Smooth muscle cell (in vitro differentiated cells): ENCODE measurements around the gene TMEM33. TPM values are rescaled to one million over a fixed set of nuclear protein-coding genes. Genes with fewer than 3 reads are reported as not detected.
"Not testable (repeated sequence)": the region's sequence is repeated elsewhere in the genome, so short reads cannot be mapped to it uniquely, and the experiment has no call there.

ENCODE experiments used
- DNase-seq: peaks from one replicate; lab custom pipeline; 2025; ENCODE audit not compliant: unreplicated experiment; lab: John Stamatoyannopoulos, UW
- H2AFZ ChIP-seq: fragments of 200-600 bp; sonication (generic); 2 replicates; pipeline ENCODE4 v1.6.0; 2016; ENCODE audit warnings: antibody characterized with exemption, low read depth, mild to moderate bottlenecking
- H3F3A ChIP-seq: fragments of 200-600 bp; sonication (generic); 2 replicates; pipeline ENCODE4 v1.6.0; 2017; ENCODE audit warnings: antibody characterized with exemption, low read depth
- H3K27ac ChIP-seq: fragments of 200-600 bp; sonication (generic); 2 replicates; pipeline ENCODE4 v1.5.1; 2016; ENCODE audit warnings: low read depth, mild to moderate bottlenecking
- H3K27me3 ChIP-seq: fragments of 200-600 bp; sonication (generic); 2 replicates; pipeline ENCODE4 v1.6.1; 2016; ENCODE audit warnings: low read depth, mild to moderate bottlenecking
- H3K36me3 ChIP-seq: fragments of 200-600 bp; sonication (generic); 2 replicates; pipeline ENCODE4 v1.5.1; 2016; ENCODE audit warnings: low read depth
- H3K4me1 ChIP-seq: fragments of 200-600 bp; sonication (generic); 2 replicates; pipeline ENCODE4 v1.5.1; 2016; ENCODE audit warnings: low read depth
- H3K4me2 ChIP-seq: fragments of 200-600 bp; sonication (generic); 2 replicates; pipeline ENCODE4 v1.6.0; 2016; ENCODE audit warnings: mild to moderate bottlenecking
- H3K4me3 ChIP-seq: fragments of 200-600 bp; sonication (generic); 2 replicates; pipeline ENCODE4 v1.5.1; 2016; ENCODE audit warnings: mild to moderate bottlenecking
- H3K79me2 ChIP-seq: fragments of 200-600 bp; sonication (generic); 2 replicates; pipeline ENCODE4 v1.6.0; 2016; ENCODE audit warnings: low read depth, mild to moderate bottlenecking
- H3K9ac ChIP-seq: fragments of 200-600 bp; sonication (generic); 2 replicates; pipeline ENCODE4 v1.6.0; 2016; ENCODE audit warnings: low read depth
- H3K9me3 ChIP-seq: fragments of 200-600 bp; sonication (generic); replicated peaks from 2 replicates; pipeline ENCODE4 v1.5.1; 2016; ENCODE audit warnings: low read depth
- H4K20me1 ChIP-seq: fragments of 200-600 bp; sonication (generic); 2 replicates; pipeline ENCODE4 v1.6.0; 2016; ENCODE audit warnings: low read depth
- WGBS: methylation state at CpG from one replicate; pipeline ENCODE4 v1.1.7; 2016; ENCODE audit warnings: low lambda C conversion rate; 5-methylcytosine and 5-hydroxymethylcytosine counted together
- polyA plus RNA-seq: library from polyadenylated mRNA; unstranded; fragments of >200 nt; fragmentation: Nextera tagmentation; extraction: Ambion mirVana; gene quantifications from 2 replicates; pipeline ENCODE4 v1.2.1, GENCODE V29; 2016
- total RNA-seq: library from RNA; depleted of rRNA; stranded (reverse); fragments of >200 nt; gene quantifications from 2 replicates; pipeline ENCODE4 v1.2.3, GENCODE V29; 2014
- TF ChIP-seq, protein P1 (sequence below): fragments of 200-600 bp; sonication (generic); IDR thresholded peaks from 2 replicates; pipeline ENCODE4 v1.5.1; 2017; ENCODE audit warnings: borderline replicate concordance, mild to moderate bottlenecking, antibody characterized with exemption; ENCODE audit not compliant: insufficient read depth, poor library complexity, severe bottlenecking

Gene TMEM33
- total and polyA plus RNA-seq, 2 experiments from 2014 or later = 20.8 to 75.3 TPM

DNA sequence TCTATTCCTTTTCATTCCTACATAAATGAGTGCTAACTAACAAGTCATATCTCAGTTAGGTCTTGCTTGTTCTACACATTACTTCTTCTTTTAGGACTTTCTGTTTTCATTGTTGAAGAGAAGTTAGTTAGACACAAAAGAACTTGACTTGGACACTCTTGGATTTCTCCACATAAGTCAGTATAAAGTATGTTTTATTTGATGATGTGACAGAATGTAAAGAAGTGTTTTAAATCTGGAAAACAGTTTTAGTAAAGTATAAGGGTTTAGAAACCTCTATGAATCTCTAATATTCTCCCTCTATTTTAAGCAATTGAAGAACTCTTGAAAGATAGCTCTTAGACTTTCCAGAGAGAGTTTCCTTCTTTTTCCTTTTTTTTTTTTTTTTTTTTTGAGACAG lies 38.6 kb upstream of the TMEM33 start:
- Histone ChIP-seq H2AFZ (no peak overlapping the region), H3K36me3 (no peaks in the 10 kb centered on the region), H3K4me3 (no peak overlapping the region), H3K4me2 (no peak overlapping the region), H3K9ac (no peak overlapping the region), H3K4me1 (no peaks in the 10 kb centered on the region), H3K27ac (no peak overlapping the region), H4K20me1 (no peaks in the 10 kb centered on the region), H3K79me2 (no peaks in the 10 kb centered on the region), H3K9me3 (no peaks in the 10 kb centered on the region), H3F3A (no peaks in the 10 kb centered on the region), H3K27me3 (peaks cover 21% of the 10 kb centered on the region)
- TF ChIP-seq, protein P1, sequence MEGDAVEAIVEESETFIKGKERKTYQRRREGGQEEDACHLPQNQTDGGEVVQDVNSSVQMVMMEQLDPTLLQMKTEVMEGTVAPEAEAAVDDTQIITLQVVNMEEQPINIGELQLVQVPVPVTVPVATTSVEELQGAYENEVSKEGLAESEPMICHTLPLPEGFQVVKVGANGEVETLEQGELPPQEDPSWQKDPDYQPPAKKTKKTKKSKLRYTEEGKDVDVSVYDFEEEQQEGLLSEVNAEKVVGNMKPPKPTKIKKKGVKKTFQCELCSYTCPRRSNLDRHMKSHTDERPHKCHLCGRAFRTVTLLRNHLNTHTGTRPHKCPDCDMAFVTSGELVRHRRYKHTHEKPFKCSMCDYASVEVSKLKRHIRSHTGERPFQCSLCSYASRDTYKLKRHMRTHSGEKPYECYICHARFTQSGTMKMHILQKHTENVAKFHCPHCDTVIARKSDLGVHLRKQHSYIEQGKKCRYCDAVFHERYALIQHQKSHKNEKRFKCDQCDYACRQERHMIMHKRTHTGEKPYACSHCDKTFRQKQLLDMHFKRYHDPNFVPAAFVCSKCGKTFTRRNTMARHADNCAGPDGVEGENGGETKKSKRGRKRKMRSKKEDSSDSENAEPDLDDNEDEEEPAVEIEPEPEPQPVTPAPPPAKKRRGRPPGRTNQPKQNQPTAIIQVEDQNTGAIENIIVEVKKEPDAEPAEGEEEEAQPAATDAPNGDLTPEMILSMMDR = no peak
- no peak for DNase-seq

DNA sequence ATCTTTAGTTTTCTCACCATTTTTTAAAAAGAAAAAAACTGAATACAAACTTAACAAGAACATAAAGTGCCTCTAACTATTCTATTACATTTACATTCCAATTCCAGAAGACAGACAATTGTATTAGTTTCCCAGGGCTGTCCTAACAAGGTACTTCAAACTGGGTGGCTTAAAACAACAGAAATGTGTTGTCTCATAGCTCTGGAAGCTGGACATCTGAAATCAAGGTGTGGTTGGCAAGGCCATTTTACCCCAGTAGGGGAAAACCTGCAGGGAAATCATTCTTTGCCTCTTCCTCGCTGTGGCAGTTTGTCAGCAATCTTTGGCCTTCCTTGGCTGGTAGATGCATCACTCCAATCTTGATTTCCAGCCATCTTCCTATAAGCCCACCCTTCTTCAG lies 37.5 kb upstream of the TMEM33 start:
- Histone ChIP-seq H3K36me3 (no peaks in the 10 kb centered on the region), H3K9ac (no peak overlapping the region), H3K27me3 (peaks cover 15% of the 10 kb centered on the region), H3K4me1 (no peaks in the 10 kb centered on the region), H2AFZ (no peak overlapping the region), H3K9me3 (no peaks in the 10 kb centered on the region), H3K27ac (no peak overlapping the region), H4K20me1 (no peaks in the 10 kb centered on the region), H3K4me2 (no peak overlapping the region), H3K4me3 (no peak overlapping the region), H3K79me2 (no peaks in the 10 kb centered on the region), H3F3A (no peaks in the 10 kb centered on the region)
- DNase-seq = no peak
- WGBS = 86% methylated on average over 1 of the region's 1 CpG
- TF ChIP-seq, protein P1 = no peak

DNA sequence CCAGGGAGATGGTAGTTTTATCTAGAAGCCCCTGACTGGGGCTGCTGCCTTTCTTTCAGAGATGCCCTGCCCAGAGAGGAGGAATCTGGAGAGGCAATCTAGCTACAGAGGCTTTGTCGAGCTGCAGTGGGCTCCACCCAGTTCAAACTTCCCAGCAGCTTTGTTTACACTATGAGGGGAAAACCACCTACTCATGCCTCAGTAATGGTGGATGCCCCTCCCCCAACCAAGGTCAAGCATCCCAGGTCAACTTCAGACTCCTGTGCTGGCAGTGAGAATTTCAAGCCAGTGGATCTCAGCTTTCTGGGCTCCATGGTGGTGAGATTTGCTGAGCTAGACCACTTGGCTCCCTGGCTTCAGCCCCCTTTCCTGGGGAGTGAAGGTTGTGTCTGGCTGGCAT lies 26.1 kb upstream of the TMEM33 start:
- H2AFZ ChIP-seq, H3K27me3 ChIP-seq, DNase-seq, H3K9me3 ChIP-seq, H3K79me2 ChIP-seq, H3K27ac ChIP-seq, H3K4me1 ChIP-seq, H3F3A ChIP-seq, H3K36me3 ChIP-seq, H3K9ac ChIP-seq, H3K4me3 ChIP-seq, H3K4me2 ChIP-seq, H4K20me1 ChIP-seq: not testable (repeated sequence)
- WGBS = 8% methylated on average over 1 of the region's 1 CpG

DNA sequence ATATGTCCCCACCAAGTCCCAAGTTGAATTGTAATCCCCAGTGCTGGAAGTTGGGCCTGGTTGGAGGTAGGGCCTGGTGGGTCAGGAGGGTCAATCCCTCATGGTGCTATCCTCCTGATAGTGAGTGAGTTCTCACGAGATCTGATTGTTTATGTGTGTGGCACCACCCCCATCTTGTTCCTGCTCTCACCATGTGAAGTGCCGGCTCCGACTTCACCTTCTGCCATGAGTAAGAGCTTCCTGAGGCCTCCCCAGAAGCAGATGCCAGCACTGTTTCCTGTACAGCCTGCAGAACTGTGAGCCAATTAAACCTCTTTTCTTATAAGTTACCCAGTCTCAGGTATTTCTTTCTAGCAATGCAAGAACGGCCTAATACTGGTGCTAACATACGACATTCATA lies 22.7 kb upstream of the TMEM33 start:
- H3K4me1 ChIP-seq = no peaks in the 10 kb centered on the region
- H3K36me3 ChIP-seq = no peaks in the 10 kb centered on the region
- no peaks in the 10 kb centered on the region for H3K79me2 ChIP-seq
- no peak for DNase-seq
- 83% methylated on average over 5 of the region's 5 CpGs for WGBS
- H3K9ac ChIP-seq = no peak overlapping the region
- H3K4me2 ChIP-seq = no peak overlapping the region
- TF ChIP-seq, protein P1 = no peak
- no peak overlapping the region for H3K27ac ChIP-seq
- no peak overlapping the region for H3K4me3 ChIP-seq
- no peaks in the 10 kb centered on the region for H4K20me1 ChIP-seq
- no peaks in the 10 kb centered on the region for H3K9me3 ChIP-seq
- H3F3A ChIP-seq = no peaks in the 10 kb centered on the region
- H2AFZ ChIP-seq = no peak overlapping the region
- no peaks in the 10 kb centered on the region for H3K27me3 ChIP-seq
